NCI-H2227 treated with DMSO at 0.1 percent for 48 hours (cell line): Measurements from ENCODE around the gene ZDHHC14.
"Not testable (repeated sequence)": the region's sequence is repeated elsewhere in the genome, so short reads cannot be mapped to it uniquely, and the experiment has no call there.

ENCODE experiments used
- DNase-seq: peaks from one replicate; lab custom pipeline; 2025; lab: John Stamatoyannopoulos, UW

Gene ZDHHC14

DNA sequence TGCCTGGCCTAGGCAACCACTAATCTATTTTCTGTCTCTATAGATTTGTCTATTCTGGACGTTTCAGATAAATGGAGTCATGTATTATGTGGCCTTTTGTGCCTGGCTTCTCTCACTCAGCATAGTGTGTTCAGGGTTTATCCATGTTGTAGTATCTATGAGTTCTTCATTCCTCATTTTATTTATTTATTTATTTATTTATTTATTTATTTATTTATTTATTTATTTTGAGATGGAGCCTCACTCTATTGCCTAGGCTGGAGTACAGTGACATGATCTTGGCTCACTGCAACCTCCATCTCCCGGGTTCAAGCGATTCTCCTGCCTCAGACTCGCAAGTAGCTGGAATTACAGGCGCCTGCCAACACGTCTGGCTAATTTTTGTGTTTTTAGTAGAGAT, 86.3 kb downstream of the ZDHHC14 start:
- DNase-seq = not testable (repeated sequence)

DNA sequence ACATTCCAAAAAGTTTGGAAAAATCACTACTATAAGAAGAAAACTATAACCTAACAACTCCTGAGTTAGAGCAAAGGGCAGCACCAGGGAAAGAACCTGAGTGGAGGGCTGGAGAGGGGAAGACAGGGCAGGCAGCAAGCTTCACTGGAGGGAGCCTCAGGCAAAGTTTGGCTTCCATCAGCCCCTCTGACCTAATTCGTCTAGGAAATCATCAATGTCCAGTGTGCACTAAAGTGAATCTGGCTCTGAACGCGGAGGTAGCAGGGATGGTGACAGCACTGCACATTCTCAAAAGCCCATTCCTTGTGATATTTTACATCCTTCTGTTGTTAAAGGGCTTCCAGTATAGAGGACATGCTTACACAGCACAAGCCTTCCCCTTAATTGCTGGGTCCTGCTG, 87.1 kb downstream of the ZDHHC14 start:
- DNase-seq = no peak

DNA sequence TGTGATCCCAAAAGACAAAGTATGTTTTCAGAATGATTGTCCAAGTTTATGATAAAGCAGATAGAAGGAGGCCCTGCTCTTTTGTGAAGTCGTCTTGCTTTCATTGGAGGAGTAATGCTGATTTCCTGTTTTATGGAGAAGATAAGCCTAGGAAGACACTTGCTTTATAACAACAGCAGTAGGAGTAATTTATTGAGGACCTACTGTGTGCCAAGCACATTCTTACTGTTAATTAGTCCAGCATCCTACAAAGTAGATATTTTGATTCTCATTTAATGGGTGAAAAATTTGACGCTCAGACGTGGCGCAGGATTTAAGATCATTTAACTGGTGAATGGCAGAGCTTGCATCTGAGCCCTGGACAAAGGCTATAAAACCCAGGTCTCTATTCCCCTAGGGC, 87.6 kb downstream of the ZDHHC14 start:
- no peak for DNase-seq

DNA sequence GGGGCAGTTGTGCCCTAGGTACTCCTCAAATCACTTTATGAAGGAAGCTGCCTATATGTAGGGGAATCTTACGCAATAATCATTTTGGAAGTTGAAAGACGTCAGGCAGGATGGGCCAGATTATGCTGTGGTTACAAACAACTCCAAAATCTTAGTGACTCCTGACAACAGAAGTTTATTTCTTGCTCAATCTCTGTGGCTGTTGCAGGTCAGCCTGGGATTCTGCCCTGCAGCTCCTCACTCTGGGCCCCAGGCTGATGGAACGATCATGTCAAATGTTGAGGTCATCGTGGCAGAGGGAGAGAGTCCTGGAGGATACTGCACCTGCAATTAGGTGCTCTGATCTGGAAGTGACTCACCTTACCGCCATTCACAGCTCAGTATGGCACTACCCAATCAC, 88.4 kb downstream of the ZDHHC14 start:
- no peak for DNase-seq

DNA sequence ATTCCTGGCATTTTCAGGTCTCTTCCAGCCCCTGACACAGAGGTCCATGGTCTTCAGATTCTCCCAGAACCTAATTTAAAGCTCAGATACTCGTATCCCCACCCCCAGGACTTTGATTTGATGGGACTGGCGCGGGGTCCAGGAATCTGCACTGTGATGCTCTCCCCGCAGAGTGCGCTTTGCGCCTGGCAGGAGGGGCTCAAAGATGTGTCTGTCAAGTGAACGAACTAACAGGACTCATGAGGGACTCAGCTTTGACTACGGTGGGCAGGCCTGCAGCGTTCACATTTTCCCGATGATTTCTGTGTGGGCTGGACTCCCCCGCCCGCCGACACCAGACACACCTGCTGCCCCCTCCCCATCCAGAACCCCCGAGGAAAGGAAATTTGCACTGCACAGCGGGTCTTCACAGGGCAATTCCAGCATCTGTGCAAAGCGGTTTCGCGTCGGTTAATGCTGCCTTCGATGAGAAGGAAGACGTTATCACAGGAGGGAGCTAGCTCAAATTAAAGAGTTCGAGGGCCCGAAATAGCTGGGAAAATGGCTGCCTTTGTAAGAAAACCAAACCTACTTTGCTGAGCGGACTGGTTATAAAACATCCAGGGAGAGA, 90.2 kb downstream of the ZDHHC14 start:
- peak; percentile 43 for DNase-seq

DNA sequence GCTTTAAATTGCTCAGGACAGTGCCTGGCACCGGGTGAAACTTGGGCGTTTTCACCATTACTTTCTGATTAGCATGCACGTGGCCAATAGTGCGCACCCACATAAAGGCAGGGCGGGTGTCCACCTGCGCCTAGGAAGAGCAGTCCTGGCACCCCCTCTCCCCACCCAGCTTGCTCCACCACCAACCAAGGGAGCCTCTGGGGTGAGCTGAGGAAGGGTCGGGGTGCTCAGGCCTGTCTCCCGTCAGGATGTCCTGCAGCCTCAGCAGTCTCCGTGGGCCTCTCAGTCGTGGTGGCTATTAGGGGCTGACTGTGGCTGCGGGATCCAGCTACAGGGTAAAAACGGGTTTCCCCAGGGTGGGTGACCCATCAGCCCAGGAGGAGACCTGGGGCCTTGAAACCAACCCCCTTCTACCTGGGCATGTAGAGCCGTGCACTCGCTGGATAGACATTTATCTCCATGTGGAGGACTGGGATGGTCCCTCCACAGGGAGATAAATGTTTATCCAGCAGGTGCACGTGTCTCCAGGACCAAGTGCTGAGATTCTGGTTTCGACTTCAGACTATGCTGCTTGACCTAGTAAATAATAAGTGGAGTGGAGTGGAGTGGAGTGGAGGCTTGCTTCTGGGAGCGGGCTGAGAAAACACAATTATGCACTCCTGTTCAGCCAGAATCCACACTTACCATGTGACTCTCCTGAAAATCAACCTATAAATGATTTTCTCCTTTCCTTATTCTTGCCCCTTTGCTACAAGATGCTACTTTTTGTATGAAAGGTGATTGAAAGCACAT, 91.1 kb downstream of the ZDHHC14 start:
- DNase-seq = peak; percentile 25

DNA sequence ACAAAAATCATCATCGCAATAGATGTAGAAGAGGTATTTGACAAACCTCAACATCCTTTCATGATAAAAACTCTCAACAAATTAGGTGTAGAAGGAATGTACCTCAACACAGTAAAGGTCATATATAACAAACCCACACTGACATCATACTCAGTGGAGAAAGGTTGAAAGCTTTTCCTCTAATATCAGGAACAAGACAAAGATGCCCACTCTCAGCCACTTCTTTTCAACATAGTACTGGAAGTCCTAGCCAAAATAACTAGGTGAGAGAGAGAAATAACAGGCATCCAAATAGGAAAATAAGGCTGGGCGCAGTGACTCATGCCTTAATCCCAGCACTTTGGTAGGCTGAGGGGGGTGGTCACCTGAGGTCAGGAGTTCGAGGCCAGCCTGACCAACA, 95.8 kb downstream of the ZDHHC14 start:
- DNase-seq = no peak

DNA sequence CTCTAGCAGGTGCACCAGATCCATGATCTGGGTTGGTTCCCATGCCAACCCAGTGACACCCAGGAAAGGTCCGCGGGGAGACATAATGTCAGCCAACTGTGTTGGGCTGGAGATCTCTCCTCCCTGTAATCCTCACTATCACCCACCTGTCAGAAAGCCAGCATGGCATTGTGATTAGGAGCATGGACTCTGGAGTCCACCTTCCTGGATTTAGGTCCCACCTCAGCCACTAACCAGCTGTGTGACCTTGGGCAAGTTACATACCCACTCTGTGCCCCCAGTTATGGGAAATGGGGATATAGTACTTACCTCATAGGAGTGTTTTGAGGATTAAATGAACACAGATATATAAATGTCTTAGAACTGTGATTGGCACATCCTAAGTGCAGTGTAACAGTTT, 97.9 kb downstream of the ZDHHC14 start:
- no peak for DNase-seq

DNA sequence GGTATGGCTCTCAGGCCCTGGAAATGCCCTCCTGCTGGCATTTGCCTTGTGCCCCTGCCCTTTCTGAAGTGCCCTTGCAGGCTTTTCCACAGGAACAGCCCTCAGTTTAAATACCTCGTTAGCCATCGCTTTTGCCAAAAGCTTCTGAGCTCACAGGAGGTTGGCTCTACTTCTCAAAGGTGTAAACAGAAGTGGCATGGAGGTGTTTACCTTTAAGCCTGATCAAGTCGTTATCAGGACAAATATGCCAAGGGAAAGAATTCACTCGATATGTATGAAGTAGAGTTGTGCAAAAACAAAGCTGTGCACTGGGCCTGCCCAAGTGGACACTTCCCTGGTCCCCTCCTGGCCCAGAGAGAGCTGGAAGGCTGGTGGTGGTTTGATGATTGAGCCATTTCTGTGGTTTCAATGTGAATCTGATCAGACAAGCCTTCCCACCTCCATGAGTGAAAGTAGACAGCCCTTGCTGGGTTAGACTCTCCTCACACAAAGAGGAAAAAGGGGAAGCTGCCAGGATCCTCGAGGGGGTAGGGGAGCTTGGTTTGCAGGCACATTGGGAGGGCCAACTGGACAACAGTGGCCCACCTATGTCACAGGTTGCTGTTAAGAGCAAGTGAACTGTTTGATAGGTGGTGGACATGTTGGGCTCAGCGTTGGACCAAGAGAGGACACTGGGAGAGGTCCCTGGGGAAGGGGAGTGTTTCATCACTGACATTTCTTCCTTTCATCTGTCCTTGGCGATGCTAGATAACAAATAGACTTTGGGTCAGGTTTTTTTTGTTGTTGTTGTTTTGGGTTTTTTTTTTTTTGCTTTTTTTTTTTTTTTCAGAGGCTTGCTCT, 98.7 kb downstream of the ZDHHC14 start:
- no peak for DNase-seq

DNA sequence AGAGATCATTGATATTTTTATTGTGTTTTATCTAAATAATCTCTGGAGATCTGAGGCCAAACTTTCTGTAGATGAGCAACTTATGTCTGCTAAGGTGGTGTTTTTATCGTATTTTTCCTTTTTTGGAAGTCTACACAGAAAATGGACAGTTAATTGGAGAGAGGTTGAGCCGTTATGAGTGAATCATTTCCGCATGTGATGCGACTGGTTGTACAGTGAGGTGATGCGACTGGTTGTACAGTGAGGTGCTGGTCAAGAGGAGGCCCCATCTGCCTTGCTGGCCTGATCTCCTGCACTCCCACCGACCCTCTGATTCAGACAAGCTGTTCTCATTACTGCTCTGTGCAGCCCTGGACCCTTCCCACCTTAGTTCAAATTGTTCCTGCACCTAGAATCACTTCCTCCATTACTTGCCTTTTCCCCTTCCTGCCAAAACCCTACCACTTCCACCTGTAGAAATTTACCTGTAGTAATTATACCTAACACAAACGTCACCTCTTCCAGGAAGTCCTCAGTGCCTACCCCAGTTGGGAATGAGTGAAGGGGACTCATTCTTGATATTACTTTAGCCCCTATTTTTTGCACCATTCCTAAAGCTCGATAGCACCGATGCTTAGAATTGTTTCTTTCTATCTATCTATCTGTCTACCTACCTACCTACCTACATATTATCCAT, 100.3 kb downstream of the ZDHHC14 start:
- no peak for DNase-seq

DNA sequence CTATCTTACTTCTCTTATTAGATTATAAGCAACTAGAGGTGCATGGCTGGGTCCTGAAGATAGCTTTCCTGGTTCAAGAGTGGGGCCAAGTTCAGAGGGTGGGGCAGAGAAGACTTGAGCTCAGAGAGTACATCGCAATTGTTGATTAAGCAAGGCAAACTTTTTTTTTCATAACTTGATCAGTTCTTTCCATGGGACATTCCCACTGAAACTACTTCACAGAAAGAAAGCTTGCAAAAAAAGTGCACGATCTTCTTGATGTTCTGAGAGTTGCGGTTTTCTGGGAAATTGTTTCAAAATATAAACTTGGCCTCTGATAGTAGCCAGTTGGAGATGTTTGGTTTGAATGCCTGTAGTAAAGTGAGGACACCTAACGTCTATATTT, 100.9 kb downstream of the ZDHHC14 start:
- DNase-seq = no peak

DNA sequence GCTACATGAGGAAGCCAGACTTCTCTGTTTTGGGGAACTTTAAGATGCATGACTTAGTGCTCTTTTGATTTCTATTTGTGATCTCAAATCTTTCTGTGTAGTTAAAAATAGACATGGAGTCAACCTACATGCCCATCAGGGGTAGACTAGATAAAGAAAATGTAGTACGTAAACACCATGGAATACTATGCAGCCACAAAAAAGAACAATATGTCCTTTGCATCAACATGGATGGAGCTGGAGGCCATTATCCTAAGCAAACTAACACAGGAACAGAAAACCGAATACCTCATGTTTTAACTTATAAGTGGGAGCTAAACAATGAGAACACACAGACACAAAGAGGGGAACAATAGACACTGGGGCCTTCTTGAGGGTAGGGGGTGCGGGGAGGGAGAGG, 102.8 kb downstream of the ZDHHC14 start:
- no peak for DNase-seq

DNA sequence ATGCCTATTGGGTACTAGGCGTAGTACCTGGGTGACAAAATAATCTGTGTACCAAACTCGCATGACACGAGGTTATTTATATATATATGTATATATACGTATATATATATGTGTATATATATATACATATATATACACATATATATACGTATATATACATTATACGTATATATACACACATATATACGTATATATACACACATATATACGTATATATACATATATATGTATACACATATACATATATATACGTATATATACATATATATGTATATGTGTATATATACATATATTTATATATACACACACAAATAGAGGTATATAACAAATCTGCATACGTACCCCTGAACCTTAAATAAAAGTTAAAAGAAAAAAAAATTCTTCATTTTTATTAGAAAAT, 103.2 kb downstream of the ZDHHC14 start:
- no peak for DNase-seq

DNA sequence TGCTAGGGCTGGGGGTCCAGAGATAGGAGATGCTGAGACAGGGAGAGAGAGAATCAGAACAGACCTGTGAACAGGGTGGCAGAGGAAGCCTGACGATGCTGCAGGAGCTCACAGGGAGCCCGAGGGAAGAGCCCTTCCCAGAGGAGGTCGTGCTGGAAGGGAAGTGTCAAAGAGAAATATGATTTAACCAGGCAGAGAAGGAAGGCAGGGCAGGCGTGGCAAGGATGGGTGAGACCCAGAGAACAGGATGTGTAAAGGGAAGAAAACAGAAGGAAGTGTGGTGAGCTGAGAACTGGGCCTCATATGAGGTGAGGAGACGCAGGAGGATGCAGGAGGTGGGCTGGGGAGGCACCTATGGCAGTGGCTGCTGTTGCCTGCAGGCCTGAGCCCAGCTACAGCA, 105.6 kb downstream of the ZDHHC14 start:
- DNase-seq = no peak

DNA sequence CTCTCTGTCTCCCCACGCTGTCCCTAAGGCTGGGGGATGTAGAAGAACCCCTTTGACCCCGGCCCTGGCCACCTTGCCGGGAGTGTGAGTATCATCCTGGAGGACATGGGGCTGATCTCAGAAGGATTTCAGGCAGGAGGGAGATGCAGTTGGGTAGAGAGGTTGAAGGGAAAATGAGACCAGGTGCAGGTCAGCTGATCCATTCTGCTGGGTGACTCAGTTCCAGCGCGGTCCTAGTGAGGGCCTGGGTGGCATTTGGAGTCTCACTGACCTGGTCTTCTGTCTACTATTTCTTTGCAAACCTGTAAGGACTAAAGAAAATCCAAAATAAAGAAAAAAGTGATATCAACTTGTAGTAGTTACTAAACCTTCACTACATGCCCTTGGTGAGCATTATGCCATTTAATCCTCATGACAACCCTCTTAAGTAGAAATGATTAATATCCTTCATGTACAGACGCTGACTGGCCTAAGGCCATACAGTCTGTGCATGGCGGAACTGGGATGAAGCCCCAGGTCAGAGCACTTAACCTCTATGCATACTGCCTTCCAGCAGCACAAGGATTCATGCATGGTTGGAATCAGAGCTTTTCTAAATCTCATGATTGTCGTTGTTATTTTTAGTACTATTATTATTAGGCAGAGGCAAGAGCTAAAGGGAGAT, 106.3 kb downstream of the ZDHHC14 start:
- DNase-seq = no peak

DNA sequence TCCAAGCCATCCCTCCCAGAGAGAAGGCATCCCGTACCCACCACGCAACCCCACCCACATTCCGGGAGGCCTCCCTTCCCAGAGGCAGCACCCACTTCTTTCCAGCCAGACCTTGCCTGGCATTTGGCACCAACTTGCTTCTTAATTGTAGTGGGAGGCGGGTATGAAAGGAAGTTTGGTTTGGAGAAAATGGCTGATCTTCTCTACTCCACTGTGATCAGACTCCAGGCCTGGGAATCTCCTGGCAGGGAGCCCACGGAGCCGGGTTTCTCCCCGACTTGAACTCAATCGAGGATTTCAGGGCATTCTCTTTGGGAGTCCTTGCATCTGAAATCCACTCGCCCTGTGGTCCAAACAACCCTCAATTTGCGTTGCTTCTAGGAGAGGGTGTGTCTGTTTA, 107.1 kb downstream of the ZDHHC14 start:
- DNase-seq = no peak

DNA sequence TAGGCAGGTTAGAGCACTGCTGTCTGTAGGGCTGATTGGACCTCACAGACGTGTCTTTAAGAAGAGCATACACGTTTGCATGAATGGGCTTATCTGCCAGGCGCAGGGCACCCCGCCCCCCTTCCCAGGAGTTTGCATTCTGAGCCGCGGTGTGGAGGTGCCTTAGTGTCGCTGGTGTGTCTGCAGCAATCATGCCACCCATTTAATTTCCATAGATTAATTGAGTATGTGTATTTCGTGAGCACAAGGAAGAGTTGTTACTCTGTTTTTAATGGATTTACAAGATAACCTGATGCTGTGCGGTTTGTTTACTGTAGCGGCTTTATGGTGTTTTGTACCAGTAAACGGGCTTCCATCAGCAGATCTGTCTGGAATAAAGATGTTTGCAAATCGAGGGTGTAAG, 107.7 kb downstream of the ZDHHC14 start:
- peak; percentile 48 for DNase-seq

DNA sequence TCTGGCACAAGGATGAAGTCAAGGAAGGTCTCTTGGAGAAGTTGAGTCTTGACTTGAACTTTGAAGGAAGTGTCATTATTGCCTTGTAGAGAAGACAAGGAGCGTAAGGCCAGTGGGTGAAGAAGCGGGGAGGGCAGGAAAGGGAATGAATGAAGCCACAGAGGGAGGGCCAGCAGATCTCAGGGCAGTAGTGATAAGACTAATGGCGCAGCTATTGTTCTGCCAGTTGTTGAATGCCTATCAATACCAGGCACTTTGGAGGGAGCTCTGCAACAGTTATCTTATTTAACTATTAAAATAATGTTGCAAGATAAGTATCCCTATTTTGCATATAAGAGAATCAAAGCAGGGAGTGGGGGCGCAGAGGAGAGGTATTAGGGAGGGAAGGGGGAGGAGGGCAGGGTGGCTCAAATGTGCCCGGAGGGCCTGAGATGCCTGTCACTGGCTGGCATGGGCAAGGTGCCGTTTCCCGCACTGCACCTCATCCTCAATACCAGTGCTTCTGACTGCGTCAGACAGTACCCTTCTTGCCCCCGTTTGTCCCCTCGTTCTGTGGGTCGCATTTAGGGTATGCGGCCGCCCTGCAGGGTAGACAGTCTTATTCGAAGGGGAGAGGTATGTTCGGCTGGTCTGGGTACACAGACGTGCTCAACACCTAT, 109.8 kb downstream of the ZDHHC14 start:
- DNase-seq = no peak

DNA sequence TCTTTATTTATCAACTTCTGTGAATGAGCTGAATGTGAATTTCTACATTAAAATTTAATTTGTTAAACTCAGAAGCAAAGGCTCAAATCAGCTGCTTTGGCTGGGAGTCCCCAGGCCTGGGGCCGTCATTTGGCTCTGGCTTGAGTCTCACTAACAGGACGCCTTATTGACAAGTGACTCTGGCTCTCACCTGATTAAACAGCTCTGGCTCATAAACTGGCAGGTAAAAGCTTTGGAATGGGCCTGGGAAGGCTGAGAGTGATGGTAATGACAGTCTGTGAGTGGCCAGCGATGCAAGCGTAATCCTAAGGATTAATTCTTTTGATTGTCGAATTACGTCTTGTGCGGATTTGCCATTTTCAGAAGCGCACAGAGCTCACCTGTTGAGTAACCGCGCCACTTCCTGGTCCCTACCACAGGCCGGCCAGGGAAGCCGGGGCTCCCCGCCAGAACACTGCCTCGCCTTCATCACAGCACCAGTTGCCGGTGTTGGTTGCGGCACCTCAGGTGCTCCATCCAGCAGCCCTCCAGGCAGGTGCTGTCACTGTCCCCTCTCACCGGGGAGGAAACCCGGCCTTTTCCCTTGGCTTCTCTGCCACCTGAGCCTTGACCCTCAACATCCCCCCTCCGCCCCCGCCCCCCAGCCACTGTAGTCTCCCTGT, 110.7 kb downstream of the ZDHHC14 start:
- no peak for DNase-seq

DNA sequence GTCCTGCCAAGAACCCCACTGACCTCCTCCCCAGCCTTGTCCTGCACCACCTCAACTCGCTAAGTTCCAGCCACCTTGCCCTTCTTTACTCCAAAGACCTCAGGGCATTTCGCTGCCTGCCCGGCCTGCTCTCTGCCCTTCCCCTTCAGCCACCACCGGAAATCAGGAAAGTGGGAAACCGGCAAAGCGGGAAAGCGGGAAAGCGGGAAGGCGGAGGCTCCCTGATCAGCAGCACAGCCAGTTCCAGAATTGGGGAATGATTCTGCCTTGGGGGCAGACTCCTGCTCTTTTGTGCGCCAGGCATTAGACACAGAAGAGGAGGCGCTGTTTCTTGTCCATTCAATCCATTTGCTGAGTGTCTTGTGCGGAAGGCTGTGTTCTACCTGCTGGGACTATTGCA, 111.3 kb downstream of the ZDHHC14 start:
- no peak for DNase-seq

DNA sequence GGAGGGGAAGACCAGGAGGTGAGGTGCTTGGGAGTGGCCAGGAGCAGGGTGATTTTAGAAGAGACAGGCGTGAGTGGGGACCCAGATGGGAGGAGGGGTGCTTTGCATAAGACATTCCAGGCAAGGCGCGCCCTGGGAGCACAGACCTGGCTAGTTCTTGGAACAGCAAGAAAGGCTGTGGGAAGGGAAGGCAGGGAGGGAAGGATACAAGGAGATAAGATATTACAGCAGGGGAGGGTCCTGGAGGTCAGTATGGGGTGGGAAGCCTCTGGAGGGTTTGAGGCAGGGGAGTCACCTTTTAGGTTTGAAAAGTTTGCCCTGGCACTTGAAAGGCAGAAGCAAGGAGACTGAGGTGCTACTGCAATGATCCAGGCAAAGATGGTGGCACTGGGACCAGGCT, 111.8 kb downstream of the ZDHHC14 start:
- DNase-seq = no peak
